Trophoblast cell (in vitro differentiated cells and primary cell): ENCODE measurements around the gene C1orf210.
A peak's percentile ranks its signal among the peaks of the same experiment; 100 is the strongest.

Experiments used
- DNase-seq, 2 donors: peaks; one replicate each; pipeline ENCODE4 v3.0.0-alpha.2; 2016
- H2AFZ ChIP-seq: 2 replicates; pipeline ENCODE4 v1.6.1; 2013; ENCODE audit warnings: low read length, moderate library complexity, mild to moderate bottlenecking; ENCODE audit not compliant: insufficient read depth, poor library complexity
- H2AK5ac ChIP-seq: 2 replicates; pipeline ENCODE4 v1.6.1; 2013; ENCODE audit warnings: mild to moderate bottlenecking, low read length
- H2BK120ac ChIP-seq: 2 replicates; pipeline ENCODE4 v1.6.1; 2013; ENCODE audit warnings: low read length, mild to moderate bottlenecking, moderate library complexity; ENCODE audit not compliant: insufficient read depth, poor library complexity
- H2BK12ac ChIP-seq: 2 replicates; pipeline ENCODE4 v1.6.1; 2013; ENCODE audit warnings: mild to moderate bottlenecking, low read length, moderate library complexity
- H2BK5ac ChIP-seq: 2 replicates; pipeline ENCODE4 v1.6.1; 2013; ENCODE audit warnings: low read length, low read depth, moderate library complexity, mild to moderate bottlenecking; ENCODE audit not compliant: poor library complexity
- H3K14ac ChIP-seq: 2 replicates; pipeline ENCODE4 v1.6.1; 2013; ENCODE audit warnings: mild to moderate bottlenecking, low read length
- H3K18ac ChIP-seq: 2 replicates; pipeline ENCODE4 v1.6.1; 2013; ENCODE audit warnings: mild to moderate bottlenecking, low read length
- H3K23ac ChIP-seq: 2 replicates; pipeline ENCODE4 v1.6.1; 2013; ENCODE audit warnings: low read length
- H3K27ac ChIP-seq: 2 replicates; pipeline ENCODE4 v1.5.1; 2013; ENCODE audit warnings: low read depth, mild to moderate bottlenecking, inconsistent platforms, low read length, moderate library complexity
- H3K27me3 ChIP-seq: 2 replicates; pipeline ENCODE4 v1.6.1; 2013; ENCODE audit warnings: inconsistent platforms, mild to moderate bottlenecking, low read length, moderate library complexity; ENCODE audit not compliant: insufficient read depth
- H3K36me3 ChIP-seq, 2 experiments: 1 replicate in 1 of 2; 2 replicates in 1 of 2; pipeline ENCODE4 v1.6.1; 2013; ENCODE audit warnings: low read length in 2 of 2, mild to moderate bottlenecking in 2 of 2, moderate library complexity in 1 of 2; ENCODE audit not compliant: insufficient read depth in 2 of 2, control insufficient read depth in 1 of 2
- H3K4ac ChIP-seq: 2 replicates; pipeline ENCODE4 v1.6.1; 2013; ENCODE audit warnings: low read depth, mild to moderate bottlenecking, low read length, moderate library complexity
- H3K4me1 ChIP-seq, 2 experiments: 1 replicate in 1 of 2; 2 replicates in 1 of 2; pipeline ENCODE4 v1.6.1; 2013; ENCODE audit warnings: low read length in 2 of 2, mild to moderate bottlenecking in 2 of 2, moderate library complexity in 1 of 2; ENCODE audit not compliant: insufficient read depth in 2 of 2, control insufficient read depth in 1 of 2
- H3K4me2 ChIP-seq: 2 replicates; pipeline ENCODE4 v1.6.1; 2013; ENCODE audit warnings: inconsistent platforms, mild to moderate bottlenecking, low read length, moderate library complexity
- H3K4me3 ChIP-seq: 2 replicates; pipeline ENCODE4 v1.5.1; 2013; ENCODE audit warnings: mild to moderate bottlenecking, low read depth, low read length, inconsistent platforms
- H3K79me1 ChIP-seq: one replicate; pipeline ENCODE4 v1.6.1; 2013; ENCODE audit warnings: low read length
- H3K79me2 ChIP-seq: 2 replicates; pipeline ENCODE4 v1.6.1; 2013; ENCODE audit warnings: low read length, mild to moderate bottlenecking; ENCODE audit not compliant: control insufficient read depth, insufficient read depth, poor library complexity
- H3K9ac ChIP-seq: 2 replicates; pipeline ENCODE4 v1.6.1; 2013; ENCODE audit warnings: mild to moderate bottlenecking, low read length
- H3K9me3 ChIP-seq: 2 replicates; pipeline ENCODE4 v1.6.1; 2013; ENCODE audit warnings: low read depth, mild to moderate bottlenecking, control low read depth, inconsistent platforms, low read length; ENCODE audit not compliant: insufficient read depth
- H4K12ac ChIP-seq: 2 replicates; pipeline ENCODE4 v1.6.1; 2013; ENCODE audit warnings: low read depth, mild to moderate bottlenecking, low read length, moderate library complexity
- H4K8ac ChIP-seq: 2 replicates; pipeline ENCODE4 v1.6.1; 2013; ENCODE audit warnings: low read depth, mild to moderate bottlenecking, low read length, moderate library complexity
- H4K91ac ChIP-seq: one replicate; pipeline ENCODE4 v1.6.1; 2013; ENCODE audit warnings: low read depth, mild to moderate bottlenecking, low read length, moderate library complexity
- WGBS: extraction: QIAGEN DNeasy Blood & Tissue Kit; methylation state at CpG from one replicate; pipeline ENCODE4 v1.1.7; 2013; ENCODE audit warnings: missing lambda C conversion rate; ENCODE audit not compliant: insufficient read length, insufficient coverage; ENCODE audit errors: extremely low coverage; 5-methylcytosine and 5-hydroxymethylcytosine counted together

Gene C1orf210

DNA sequence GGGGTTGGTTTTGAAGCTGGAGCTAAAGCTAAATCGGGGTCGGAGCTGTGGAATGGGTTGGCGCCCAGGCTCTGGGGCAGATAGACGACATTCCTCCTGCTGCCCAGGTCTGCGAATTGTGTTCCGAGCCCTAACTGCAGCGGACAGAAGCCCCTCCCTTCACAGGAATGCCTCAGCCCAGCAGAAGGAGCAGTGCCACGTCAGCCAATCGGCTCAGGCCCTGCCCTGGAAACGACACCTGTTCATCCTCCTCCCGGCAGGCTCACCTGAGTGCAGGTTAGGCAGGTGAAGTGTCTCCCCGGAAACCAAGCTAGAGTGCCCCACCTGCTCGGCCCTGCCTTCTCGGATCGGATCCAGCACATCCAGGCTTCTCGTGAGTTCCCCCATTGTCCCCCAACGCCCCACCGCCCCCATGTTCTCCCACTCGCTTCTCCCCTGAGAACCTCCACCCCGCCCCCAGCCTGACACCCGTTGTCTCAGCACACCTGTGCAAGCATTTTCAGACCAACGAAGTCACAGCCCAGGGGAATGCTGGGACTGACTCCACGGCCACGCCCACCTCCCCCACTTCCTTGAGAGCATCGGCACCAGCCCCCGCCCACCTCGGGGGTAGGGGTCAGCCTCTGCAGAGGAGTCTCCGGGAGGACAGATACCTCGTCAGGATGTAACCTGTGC, 14.8 kb downstream of the C1orf210 start:
- Histone ChIP-seq H2BK12ac (no peak overlapping the region), H3K14ac (no peak overlapping the region), H3K4me2 (peak overlapping the region; percentile 59), H3K23ac (no peak overlapping the region), H3K9ac (no peak overlapping the region), H3K79me2 (no peaks in the 10 kb centered on the region), H4K91ac (no peak overlapping the region), H3K27ac (no peak overlapping the region), H2BK120ac (no peak overlapping the region), H3K36me3 (no peaks in the 10 kb centered on the region), H4K8ac (no peak overlapping the region), H2BK5ac (no peak overlapping the region), H4K12ac (no peak overlapping the region), H3K4me1 (peaks cover 2 to 17% of the 10 kb centered on the region in 2 experiments), H3K9me3 (peaks cover 5% of the 10 kb centered on the region), H3K18ac (no peak overlapping the region), H3K4me3 (peak overlapping the region; percentile 51), H2AFZ (no peak overlapping the region), H3K79me1 (no peaks in the 10 kb centered on the region), H2AK5ac (no peak overlapping the region), H3K27me3 (no peaks in the 10 kb centered on the region), H3K4ac (no peak overlapping the region)
- no CpG with 5 or more reads among the region's 29 CpGs for WGBS
- peak; percentile 73 to 81 for DNase-seq

GRCh38 chr1:43269627-43270375, 15.6 kb downstream of the C1orf210 start, which contains the start of gene TMEM125:
TMEM125 (plus strand) TSS chr1:43269983; CDS start chr1:43272723, 2,740 bp downstream.
- no peak within 1 kb of the TSS for H2AFZ ChIP-seq
- no peak within 1 kb of the TSS for H2BK12ac ChIP-seq
- no peak within 1 kb of the TSS for H3K23ac ChIP-seq
- H3K9ac ChIP-seq = no peak within 1 kb of the TSS
- H3K79me2 ChIP-seq = no peaks in the 10 kb centered on the region
- no peak within 1 kb of the TSS for H3K27ac ChIP-seq
- H4K12ac ChIP-seq = no peak within 1 kb of the TSS
- no peak within 1 kb of the TSS for H3K4ac ChIP-seq
- H3K79me1 ChIP-seq = no peaks in the 10 kb centered on the region
- no peak within 1 kb of the TSS for H3K18ac ChIP-seq
- no peaks in the 10 kb centered on the region for H3K27me3 ChIP-seq
- no peak within 1 kb of the TSS for H2AK5ac ChIP-seq
- peaks cover 5% of the 10 kb centered on the region for H3K9me3 ChIP-seq
- DNase-seq = no peak
- H3K14ac ChIP-seq = no peak within 1 kb of the TSS
- H3K4me2 ChIP-seq = peak within 1 kb of the TSS; percentile 59
- no peak within 1 kb of the TSS for H4K91ac ChIP-seq
- no peak within 1 kb of the TSS for H2BK120ac ChIP-seq
- no peaks in the 10 kb centered on the region for H3K36me3 ChIP-seq
- H3K4me3 ChIP-seq = peak within 1 kb of the TSS; percentile 51
- H2BK5ac ChIP-seq = no peak within 1 kb of the TSS
- H4K8ac ChIP-seq = no peak within 1 kb of the TSS
- peaks cover 2 to 17% of the 10 kb centered on the region in 2 experiments for H3K4me1 ChIP-seq
- no CpG with 5 or more reads among the region's 7 CpGs for WGBS

- DNase-seq = no peak
- H3K23ac ChIP-seq = no peak overlapping the region
Observed at GRCh38 chr1:43267818-43268425, 17.5 kb downstream of the C1orf210 start.

GRCh38 chr1:43267291-43267805, 18.0 kb downstream of the C1orf210 start:
- no peak overlapping the region for H4K12ac ChIP-seq
- no peaks in the 10 kb centered on the region for H3K27me3 ChIP-seq
- H3K4ac ChIP-seq = no peak overlapping the region
- H3K4me2 ChIP-seq = no peak overlapping the region
- H3K18ac ChIP-seq = no peak overlapping the region
- no peak overlapping the region for H3K14ac ChIP-seq
- DNase-seq = peak; percentile 86 to 87
- no peaks in the 10 kb centered on the region for H3K79me1 ChIP-seq
- no peak overlapping the region for H3K27ac ChIP-seq
- no peak overlapping the region for H2BK120ac ChIP-seq
- no peak overlapping the region for H2AFZ ChIP-seq
- H3K79me2 ChIP-seq = no peaks in the 10 kb centered on the region
- H2AK5ac ChIP-seq = no peak overlapping the region
- H4K91ac ChIP-seq = no peak overlapping the region
- H2BK12ac ChIP-seq = no peak overlapping the region
- H3K4me1 ChIP-seq = peaks cover 2 to 17% of the 10 kb centered on the region in 2 experiments
- H2BK5ac ChIP-seq = no peak overlapping the region
- H3K9me3 ChIP-seq = peaks cover 5% of the 10 kb centered on the region
- no peak overlapping the region for H3K9ac ChIP-seq
- H3K36me3 ChIP-seq = no peaks in the 10 kb centered on the region
- no CpG with 5 or more reads among the region's 9 CpGs for WGBS
- no peak overlapping the region for H4K8ac ChIP-seq
- no peak overlapping the region for H3K23ac ChIP-seq
- H3K4me3 ChIP-seq = no peak overlapping the region

More at GRCh38 chr1:43267818-43268425, 17.5 kb downstream of the C1orf210 start:
- no peak overlapping the region for H4K91ac ChIP-seq
- no peak overlapping the region for H4K12ac ChIP-seq
- no peak overlapping the region for H3K4ac ChIP-seq
- H3K4me1 ChIP-seq = peaks cover 2 to 17% of the 10 kb centered on the region in 2 experiments
- no peaks in the 10 kb centered on the region for H3K27me3 ChIP-seq
- no peak overlapping the region for H3K9ac ChIP-seq
- H3K14ac ChIP-seq = no peak overlapping the region
- H2AK5ac ChIP-seq = no peak overlapping the region
- H2BK12ac ChIP-seq = no peak overlapping the region
- no peak overlapping the region for H2AFZ ChIP-seq
- no peaks in the 10 kb centered on the region for H3K36me3 ChIP-seq
- H3K4me2 ChIP-seq = no peak overlapping the region
- peaks cover 3% of the 10 kb centered on the region for H3K9me3 ChIP-seq
- H3K4me3 ChIP-seq = no peak overlapping the region
- no peak overlapping the region for H2BK5ac ChIP-seq
- WGBS = no CpG with 5 or more reads among the region's 3 CpGs
- H3K18ac ChIP-seq = no peak overlapping the region
- H3K27ac ChIP-seq = no peak overlapping the region
- no peaks in the 10 kb centered on the region for H3K79me1 ChIP-seq
- no peak overlapping the region for H2BK120ac ChIP-seq
- no peaks in the 10 kb centered on the region for H3K79me2 ChIP-seq
- H4K8ac ChIP-seq = no peak overlapping the region
